ENCODE measurements around the gene TRPC6. TPM values are rescaled to one million over a fixed set of nuclear protein-coding genes. Genes with fewer than 3 reads are reported as not detected.

TRPC6 gene
- total RNA-seq, 4 donors from 2014 or later, result 2.0 to 28.3 (median 6.4) TPM

- no peaks in the 10 kb centered on the region for H3K36me3 ChIP-seq
Observed at GRCh38 chr11:101586965-101587364, 3.2 kb upstream of the TRPC6 start.

GRCh38 chr11:101584655-101585054 lies 848 bp upstream of the TRPC6 start:
- no peaks in the 10 kb centered on the region for H3K9me3 ChIP-seq
- H3K4me1 ChIP-seq, result peaks cover 19% of the 10 kb centered on the region
- DNase-seq (ENCODE audit: low spot score in 2 of 2), result no peak
- TF ChIP-seq EP300 (IDR thresholded peaks at IDR 0.05), result no peak
- no peak for TF ChIP-seq POLR2A (IDR thresholded peaks at IDR 0.05)
- TF ChIP-seq POLR2AphosphoS5 (IDR thresholded peaks at IDR 0.05), result no peak
- no peak for TF ChIP-seq CTCF (IDR thresholded peaks at IDR 0.05)
- no peak overlapping the region for H3K4me3 ChIP-seq
- H3K27me3 ChIP-seq, result peaks cover 32% of the 10 kb centered on the region
- H3K27ac ChIP-seq, result no peak overlapping the region
- H3K36me3 ChIP-seq, result no peaks in the 10 kb centered on the region
- 42% methylated on average over 2 of the region's 2 CpGs for WGBS

More at GRCh38 chr11:101586965-101587364, 3.2 kb upstream of the TRPC6 start:
- Histone ChIP-seq H3K27ac (no peak overlapping the region), H3K9me3 (no peaks in the 10 kb centered on the region), H3K4me3 (no peak overlapping the region), H3K4me1 (peaks cover 18% of the 10 kb centered on the region), H3K27me3 (peaks cover 22% of the 10 kb centered on the region)
- WGBS, result 80% methylated on average over 5 of the region's 5 CpGs
- no peak for DNase-seq (ENCODE audit: low spot score in 2 of 2)
- TF ChIP-seq POLR2AphosphoS5 (IDR thresholded peaks at IDR 0.05), result no peak
- TF ChIP-seq CTCF (IDR thresholded peaks at IDR 0.05), result no peak
- TF ChIP-seq EP300 (IDR thresholded peaks at IDR 0.05), result no peak
- TF ChIP-seq POLR2A (IDR thresholded peaks at IDR 0.05), result no peak

- 15% methylated on average over 8 of the region's 8 CpGs for WGBS
Observed at GRCh38 chr11:101584129-101584515, 315 bp upstream of the TRPC6 start.

GRCh38 chr11:101582989-101583250 lies 887 bp downstream of the TRPC6 start:
- Histone ChIP-seq H3K36me3 (no peaks in the 10 kb centered on the region), H3K4me3 (peak overlapping the region; percentile 73), H3K9me3 (no peaks in the 10 kb centered on the region), H3K4me1 (peaks cover 19% of the 10 kb centered on the region), H3K27ac (peak overlapping the region; percentile 70), H3K27me3 (peaks cover 32% of the 10 kb centered on the region)
- 0% methylated on average over 2 of the region's 19 CpGs for WGBS
- no peak for TF ChIP-seq CTCF (IDR thresholded peaks at IDR 0.05)
- no peak for DNase-seq (ENCODE audit: low spot score in 2 of 2)

More at GRCh38 chr11:101584129-101584515, 315 bp upstream of the TRPC6 start:
- no peaks in the 10 kb centered on the region for H3K36me3 ChIP-seq
- H3K27me3 ChIP-seq, result peaks cover 32% of the 10 kb centered on the region
- peak overlapping the region; percentile 70 for H3K27ac ChIP-seq
- peak overlapping the region; percentile 73 for H3K4me3 ChIP-seq
- peaks cover 19% of the 10 kb centered on the region for H3K4me1 ChIP-seq
- H3K9me3 ChIP-seq, result no peaks in the 10 kb centered on the region
- no peak for DNase-seq (ENCODE audit: low spot score in 2 of 2)
- TF ChIP-seq EP300 (IDR thresholded peaks at IDR 0.05) (no peak), POLR2AphosphoS5 (IDR thresholded peaks at IDR 0.05) (no peak), POLR2A (IDR thresholded peaks at IDR 0.05) (no peak), CTCF (IDR thresholded peaks at IDR 0.05) (no peak)

GRCh38 chr11:101582236-101582988 lies 1.4 kb downstream of the TRPC6 start:
- H3K36me3 ChIP-seq, result no peaks in the 10 kb centered on the region
- no peak for DNase-seq (ENCODE audit: low spot score in 2 of 2)
- H3K9me3 ChIP-seq, result no peaks in the 10 kb centered on the region
- WGBS, result 12% methylated on average over 30 of the region's 35 CpGs
- H3K27me3 ChIP-seq, result peaks cover 32% of the 10 kb centered on the region
- peaks cover 19% of the 10 kb centered on the region for H3K4me1 ChIP-seq
- TF ChIP-seq CTCF (IDR thresholded peaks at IDR 0.05) (no peak), POLR2A (IDR thresholded peaks at IDR 0.05) (no peak), POLR2AphosphoS5 (IDR thresholded peaks at IDR 0.05) (no peak), EP300 (IDR thresholded peaks at IDR 0.05) (no peak)
- H3K27ac ChIP-seq, result no peak overlapping the region
- peak overlapping the region; percentile 73 for H3K4me3 ChIP-seq

Measured in suprapubic skin (tissue), 4 donors.